Activated T-helper 1 cell treated with Interleukin-2 at 50 U/mL for 16 hours (primary cell): ENCODE data around the gene MLF2.

Experiments
- DNase-seq: peaks from one replicate; pipeline ENCODE4 v3.0.0-alpha.2; 2020; ENCODE audit warnings: low read depth

Gene MLF2

GRCh38 chr12:6778217-6778573 is 25.3 kb upstream of the MLF2 start:
- no peak for DNase-seq

- no peak for DNase-seq
These were observed 24.4 kb upstream of the MLF2 start for GRCh38 chr12:6777386-6777785.

- no peak for DNase-seq
These were observed 22.5 kb upstream of the MLF2 start for GRCh38 chr12:6775185-6776174.

GRCh38 chr12:6774499-6775062 is 21.6 kb upstream of the MLF2 start:
- no peak for DNase-seq

- DNase-seq = no peak
These were observed 20.8 kb upstream of the MLF2 start for GRCh38 chr12:6773590-6774351.

- no peak for DNase-seq
These were observed 20.0 kb upstream of the MLF2 start for GRCh38 chr12:6772726-6773589.

GRCh38 chr12:6772331-6772695 is 19.4 kb upstream of the MLF2 start, which contains the start of gene LAG3:
LAG3 (plus strand) TSS chr12:6772520; CDS start chr12:6772853, 333 bp downstream.
- no peak for DNase-seq

- DNase-seq = no peak
These were observed 18.8 kb upstream of the MLF2 start for GRCh38 chr12:6771509-6772330.

- DNase-seq = no peak
These were observed 18.2 kb upstream of the MLF2 start for GRCh38 chr12:6771091-6771495.

GRCh38 chr12:6770600-6770999 is 17.7 kb upstream of the MLF2 start:
- DNase-seq = no peak

GRCh38 chr12:6770094-6770493 is 17.2 kb upstream of the MLF2 start:
- no peak for DNase-seq

GRCh38 chr12:6769666-6770065 is 16.7 kb upstream of the MLF2 start:
- no peak for DNase-seq

- DNase-seq = no peak
These were observed 16.0 kb upstream of the MLF2 start for GRCh38 chr12:6768990-6769389.

- DNase-seq = no peak
These were observed 15.5 kb upstream of the MLF2 start for GRCh38 chr12:6768437-6768914.

GRCh38 chr12:6767353-6768319 is 14.7 kb upstream of the MLF2 start:
- DNase-seq = no peak

- DNase-seq = peak; percentile 35
These were observed 13.9 kb upstream of the MLF2 start for GRCh38 chr12:6766651-6767349.

- no peak for DNase-seq
These were observed 13.0 kb upstream of the MLF2 start, which contains the start of gene PTMS for GRCh38 chr12:6765634-6766581. PTMS (plus strand) TSS chr12:6766363; CDS start chr12:6766706, 343 bp downstream.
